Measurements from ENCODE around the gene ZNF593OS. TPM values are rescaled to one million over a fixed set of nuclear protein-coding genes. Genes with fewer than 3 reads are reported as not detected.

ZNF593OS gene
- total RNA-seq, 4 donors from 2014 or later = not detected

DNA sequence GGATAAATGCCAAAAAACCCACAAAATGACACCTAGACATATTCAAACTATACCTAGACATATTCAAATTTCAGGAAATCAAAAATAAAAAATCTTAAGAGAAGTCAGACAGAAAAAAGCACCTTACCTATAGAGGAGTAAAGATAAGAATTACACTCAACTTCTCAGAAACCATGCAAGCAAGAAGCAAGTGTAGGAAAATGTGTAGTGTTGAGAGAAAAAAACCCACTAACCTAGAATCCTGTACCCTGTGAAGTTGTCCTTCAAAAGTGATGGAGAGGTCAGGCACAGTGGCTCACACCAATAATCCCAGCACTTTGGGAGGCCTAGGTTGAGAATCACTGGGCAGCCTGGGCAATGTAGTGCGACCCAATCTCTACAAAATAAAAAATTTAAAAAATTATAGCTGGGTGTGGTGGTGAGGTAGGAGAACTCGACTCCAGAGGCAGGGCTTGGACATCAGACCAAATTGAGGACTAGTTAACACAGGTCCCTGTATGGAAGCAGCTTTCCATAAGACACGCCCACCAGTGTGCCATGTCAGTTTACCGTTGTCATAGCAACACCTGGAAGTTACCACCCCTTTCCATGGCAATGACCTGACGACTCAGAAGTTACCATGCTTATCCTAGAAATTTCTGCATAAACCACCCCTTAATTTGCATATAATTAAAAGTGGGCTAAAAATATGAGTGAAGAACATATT, 39.4 kb downstream of the ZNF593OS start:
- no peak overlapping the region for H3K27ac ChIP-seq
- no peaks in the 10 kb centered on the region for H3K27me3 ChIP-seq
- DNase-seq = no peak
- no peak for TF ChIP-seq POLR2A (IDR thresholded peaks at IDR 0.05)
- no peak for TF ChIP-seq CTCF (IDR thresholded peaks at IDR 0.05)
- no peaks in the 10 kb centered on the region for H3K4me1 ChIP-seq
- H3K9me3 ChIP-seq = no peaks in the 10 kb centered on the region
- no peak overlapping the region for H3K4me3 ChIP-seq
- no peaks in the 10 kb centered on the region for H3K36me3 ChIP-seq
- intact Hi-C loops (cut with DNase I; ENCODE audit: low total_unique reads) = no loop called here

- Histone ChIP-seq H3K27ac (no peak overlapping the region), H3K4me3 (no peak overlapping the region), H3K36me3 (no peaks in the 10 kb centered on the region), H3K9me3 (no peaks in the 10 kb centered on the region), H3K4me1 (no peaks in the 10 kb centered on the region), H3K27me3 (no peaks in the 10 kb centered on the region)
- no peak for TF ChIP-seq CTCF (IDR thresholded peaks at IDR 0.05)
- TF ChIP-seq POLR2A (IDR thresholded peaks at IDR 0.05) = no peak
- DNase-seq = no peak
- intact Hi-C loops (cut with DNase I; ENCODE audit: low total_unique reads) = no loop called here
Measured at GRCh38 chr1:26130695-26131094, 40.9 kb downstream of the ZNF593OS start.

DNA sequence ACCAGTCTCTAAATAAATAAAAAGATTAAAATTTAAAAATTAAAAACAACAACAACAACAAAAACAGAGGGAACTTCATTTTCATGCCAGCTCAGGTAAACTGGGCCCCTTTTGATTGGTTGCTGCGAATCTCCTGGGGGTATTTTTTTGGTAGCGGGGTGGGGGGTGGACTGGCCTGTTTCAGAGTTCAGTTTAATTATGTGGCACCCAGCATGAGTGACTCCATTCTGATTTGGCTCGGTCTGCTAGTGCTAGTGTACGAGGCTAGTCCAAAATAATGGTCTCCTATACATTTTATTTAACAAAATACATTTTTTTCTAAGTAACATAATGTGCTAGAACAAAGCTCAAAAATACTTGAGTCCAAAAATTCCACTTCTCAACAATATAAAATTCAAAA, 41.9 kb downstream of the ZNF593OS start:
- no peak overlapping the region for H3K27ac ChIP-seq

GRCh38 chr1:26127235-26128163, 44.1 kb downstream of the ZNF593OS start:
- TF ChIP-seq POLR2A (IDR thresholded peaks at IDR 0.05) (no peak), CTCF (IDR thresholded peaks at IDR 0.05) (no peak)
- no peak for DNase-seq
- Histone ChIP-seq H3K27me3 (no peaks in the 10 kb centered on the region), H3K27ac (no peak overlapping the region), H3K4me3 (no peak overlapping the region), H3K36me3 (no peaks in the 10 kb centered on the region), H3K4me1 (no peaks in the 10 kb centered on the region), H3K9me3 (no peaks in the 10 kb centered on the region)
- intact Hi-C loops (cut with DNase I; ENCODE audit: low total_unique reads) = no loop called here

More for the DNA sequence above, 41.9 kb downstream of the ZNF593OS start:
- no peak for DNase-seq
- TF ChIP-seq CTCF (IDR thresholded peaks at IDR 0.05) = no peak
- no peak for TF ChIP-seq POLR2A (IDR thresholded peaks at IDR 0.05)
- Histone ChIP-seq H3K4me1 (no peaks in the 10 kb centered on the region), H3K9me3 (no peaks in the 10 kb centered on the region), H3K4me3 (no peak overlapping the region), H3K27me3 (no peaks in the 10 kb centered on the region), H3K36me3 (no peaks in the 10 kb centered on the region)
- intact Hi-C loops (cut with DNase I; ENCODE audit: low total_unique reads) = no loop called here

All from uterus (tissue), 4 donors.